Activated CD8-positive, alpha-beta memory T cell treated with anti-CD3 and anti-CD28 coated beads, Interleukin-2, amount 10 ng/mL, durations not matched to agents 7 days and 5 days (primary cell): ENCODE results near the gene HMGB2. TPM values are rescaled to one million over a fixed set of nuclear protein-coding genes. Genes with fewer than 3 reads are reported as not detected.

Experiments used
- ATAC-seq: fragments of 150-1000 bp; cut with Tn5 transposase; one replicate; pipeline ENCODE4 v1.10.0; 2021; ENCODE audit warnings: moderate library complexity
- CTCF ChIA-PET: fragments of 350-600 bp; sonication (Branson Sonifier 250); formaldehyde crosslinking; loops from one replicate; lab custom pipeline; 2021; ENCODE audit warnings: antibody characterized with exemption; lab: Charles Lee
- DNase-seq: peaks from one replicate; pipeline ENCODE4 v3.0.0-alpha.2; 2020
- H3K27ac Mint-ChIP-seq: one replicate; pipeline ENCODE4 v1.8.0; 2021; ENCODE audit warnings: mild to moderate bottlenecking, mixed read lengths
- H3K27me3 Mint-ChIP-seq: one replicate; pipeline ENCODE4 v1.8.0; 2021; ENCODE audit warnings: mixed read lengths
- H3K36me3 Mint-ChIP-seq: one replicate; pipeline ENCODE4 v1.8.0; 2021; ENCODE audit warnings: mild to moderate bottlenecking, mixed read lengths
- H3K4me1 Mint-ChIP-seq: one replicate; pipeline ENCODE4 v1.8.0; 2021; ENCODE audit warnings: mixed read lengths
- H3K4me3 Mint-ChIP-seq: one replicate; pipeline ENCODE4 v1.8.0; 2021; ENCODE audit warnings: mild to moderate bottlenecking, moderate library complexity, mixed read lengths
- H3K9me3 Mint-ChIP-seq: one replicate; pipeline ENCODE4 v1.8.0; 2022; ENCODE audit warnings: low read depth, mixed read lengths
- total RNA-seq, 2 experiments: library from RNA; stranded (reverse); gene quantifications; one replicate each; pipeline ENCODE4 v1.2.3, GENCODE V29; 2021

The HMGB2 gene
- total RNA-seq, 2 experiments from 2014 or later = 646 to 837 TPM

GRCh38 chr4:173330590-173330989 is 3.6 kb downstream of the HMGB2 start:
- ATAC-seq (no peak), DNase-seq (no peak)
- Mint-ChIP-seq H3K27me3 (no peaks in the 10 kb centered on the region), H3K36me3 (peaks cover 55% of the 10 kb centered on the region), H3K9me3 (no peaks in the 10 kb centered on the region), H3K4me3 (peak overlapping the region; percentile 28), H3K4me1 (peaks cover 19% of the 10 kb centered on the region), H3K27ac (peak overlapping the region; percentile 61)
- CTCF ChIA-PET = interaction anchor here (1.7 to 7.1 kb wide), 2 partner anchors 35 to 40 kb away, joined by 3 to 55 read pairs; partner anchors contain the start of gene SAP30

GRCh38 chr4:173328236-173328901 is 5.8 kb downstream of the HMGB2 start:
- Mint-ChIP-seq H3K36me3 (peaks cover 48% of the 10 kb centered on the region), H3K4me3 (no peak overlapping the region), H3K27me3 (no peaks in the 10 kb centered on the region), H3K27ac (no peak overlapping the region), H3K9me3 (no peaks in the 10 kb centered on the region), H3K4me1 (peaks cover 19% of the 10 kb centered on the region)
- DNase-seq (no peak), ATAC-seq (no peak)
- CTCF ChIA-PET = interaction anchor here (1.4 kb wide), 1 partner anchor 43 kb away, joined by 5 read pairs; no protein-coding TSS in a partner anchor

- Mint-ChIP-seq H3K4me3 (no peak overlapping the region), H3K27me3 (no peaks in the 10 kb centered on the region), H3K4me1 (peaks cover 6% of the 10 kb centered on the region), H3K9me3 (no peaks in the 10 kb centered on the region), H3K27ac (no peak overlapping the region), H3K36me3 (peaks cover 28% of the 10 kb centered on the region)
- CTCF ChIA-PET = no interaction called here
- no peak for ATAC-seq
- no peak for DNase-seq
Measured at GRCh38 chr4:173325007-173325736, 9.0 kb downstream of the HMGB2 start.

- DNase-seq (no peak), ATAC-seq (no peak)
- H3K27me3 Mint-ChIP-seq = no peaks in the 10 kb centered on the region
- H3K4me3 Mint-ChIP-seq = no peak overlapping the region
- no peaks in the 10 kb centered on the region for H3K9me3 Mint-ChIP-seq
- H3K27ac Mint-ChIP-seq = no peak overlapping the region
- CTCF ChIA-PET = interaction anchor here (0.8 to 4.2 kb wide), 13 partner anchors 14 to 174 kb away, joined by 3 to 49 read pairs (median 8); partner anchors contain the start of gene SAP30
- H3K4me1 Mint-ChIP-seq = peaks cover 4% of the 10 kb centered on the region
- H3K36me3 Mint-ChIP-seq = peaks cover 8% of the 10 kb centered on the region
Measured at GRCh38 chr4:173319696-173320095, 14.5 kb downstream of the HMGB2 start.

GRCh38 chr4:173318648-173319211 is 15.4 kb downstream of the HMGB2 start:
- Mint-ChIP-seq H3K27ac (no peak overlapping the region), H3K9me3 (no peaks in the 10 kb centered on the region), H3K4me1 (peaks cover 4% of the 10 kb centered on the region), H3K27me3 (no peaks in the 10 kb centered on the region), H3K36me3 (peaks cover 7% of the 10 kb centered on the region), H3K4me3 (no peak overlapping the region)
- no peak for DNase-seq
- ATAC-seq = no peak
- CTCF ChIA-PET = interaction anchor here (0.5 to 4.2 kb wide), 19 partner anchors 13 to 175 kb away, joined by 3 to 49 read pairs (median 5); partner anchors contain the start of genes HMGB2 and SAP30

GRCh38 chr4:173318240-173318639 is 15.9 kb downstream of the HMGB2 start:
- no peaks in the 10 kb centered on the region for H3K9me3 Mint-ChIP-seq
- peaks cover 4% of the 10 kb centered on the region for H3K4me1 Mint-ChIP-seq
- DNase-seq = no peak
- no peak overlapping the region for H3K27ac Mint-ChIP-seq
- peaks cover 7% of the 10 kb centered on the region for H3K36me3 Mint-ChIP-seq
- H3K4me3 Mint-ChIP-seq = no peak overlapping the region
- CTCF ChIA-PET = interaction anchor here (0.6 to 4.2 kb wide), 11 partner anchors 8 to 176 kb away, joined by 3 to 49 read pairs (median 9); no protein-coding TSS in a partner anchor
- H3K27me3 Mint-ChIP-seq = no peaks in the 10 kb centered on the region
- ATAC-seq = no peak

GRCh38 chr4:173317004-173317403 is 17.2 kb downstream of the HMGB2 start:
- peaks cover 4% of the 10 kb centered on the region for H3K4me1 Mint-ChIP-seq
- CTCF ChIA-PET = interaction anchor here (1.0 to 1.4 kb wide), 2 partner anchors 12 to 13 kb away, joined by 3 read pairs; no protein-coding TSS in a partner anchor
- no peak overlapping the region for H3K4me3 Mint-ChIP-seq
- H3K27me3 Mint-ChIP-seq = no peaks in the 10 kb centered on the region
- peaks cover 7% of the 10 kb centered on the region for H3K36me3 Mint-ChIP-seq
- DNase-seq (no peak), ATAC-seq (no peak)
- H3K27ac Mint-ChIP-seq = no peak overlapping the region
- no peaks in the 10 kb centered on the region for H3K9me3 Mint-ChIP-seq

GRCh38 chr4:173316060-173316459 is 18.1 kb downstream of the HMGB2 start:
- Mint-ChIP-seq H3K9me3 (no peaks in the 10 kb centered on the region), H3K4me1 (peaks cover 4% of the 10 kb centered on the region), H3K27ac (no peak overlapping the region), H3K4me3 (no peak overlapping the region), H3K27me3 (no peaks in the 10 kb centered on the region), H3K36me3 (peaks cover 2% of the 10 kb centered on the region)
- ATAC-seq = no peak
- DNase-seq = no peak
- CTCF ChIA-PET = interaction anchor here (1.4 kb wide), 1 partner anchor 12 kb away, joined by 3 read pairs; no protein-coding TSS in a partner anchor

- no peak overlapping the region for H3K4me3 Mint-ChIP-seq
- DNase-seq (no peak), ATAC-seq (no peak)
- H3K27me3 Mint-ChIP-seq = no peaks in the 10 kb centered on the region
- H3K36me3 Mint-ChIP-seq = no peaks in the 10 kb centered on the region
- CTCF ChIA-PET = interaction anchor here (0.6 to 1.1 kb wide), 2 partner anchors 13 to 94 kb away, joined by 4 read pairs; no protein-coding TSS in a partner anchor
- peaks cover 4% of the 10 kb centered on the region for H3K4me1 Mint-ChIP-seq
- H3K27ac Mint-ChIP-seq = no peak overlapping the region
- no peaks in the 10 kb centered on the region for H3K9me3 Mint-ChIP-seq
Measured at GRCh38 chr4:173314715-173315114, 19.4 kb downstream of the HMGB2 start.

GRCh38 chr4:173311368-173311767 is 22.8 kb downstream of the HMGB2 start:
- no peaks in the 10 kb centered on the region for H3K9me3 Mint-ChIP-seq
- no peak overlapping the region for H3K27ac Mint-ChIP-seq
- DNase-seq = no peak
- no peaks in the 10 kb centered on the region for H3K4me1 Mint-ChIP-seq
- H3K27me3 Mint-ChIP-seq = no peaks in the 10 kb centered on the region
- H3K4me3 Mint-ChIP-seq = no peak overlapping the region
- no peak for ATAC-seq
- no peaks in the 10 kb centered on the region for H3K36me3 Mint-ChIP-seq
- CTCF ChIA-PET = interaction anchor here (2.1 to 2.2 kb wide), 2 partner anchors 10 to 109 kb away, joined by 5 to 10 read pairs; no protein-coding TSS in a partner anchor

- peaks cover 7% of the 10 kb centered on the region for H3K36me3 Mint-ChIP-seq
- H3K27ac Mint-ChIP-seq = no peak overlapping the region
- no peak overlapping the region for H3K4me3 Mint-ChIP-seq
- H3K27me3 Mint-ChIP-seq = no peaks in the 10 kb centered on the region
- no peaks in the 10 kb centered on the region for H3K4me1 Mint-ChIP-seq
- ATAC-seq = no peak
- no peak for DNase-seq
- CTCF ChIA-PET = interaction anchor here (1.3 kb wide), 1 partner anchor 294 kb away, joined by 3 read pairs; no protein-coding TSS in a partner anchor
- H3K9me3 Mint-ChIP-seq = no peaks in the 10 kb centered on the region
Measured at GRCh38 chr4:173307778-173308177, 26.4 kb downstream of the HMGB2 start.

GRCh38 chr4:173301518-173302201 is 32.5 kb downstream of the HMGB2 start:
- no peak overlapping the region for H3K4me3 Mint-ChIP-seq
- peaks cover 7% of the 10 kb centered on the region for H3K36me3 Mint-ChIP-seq
- CTCF ChIA-PET = interaction anchor here (0.6 to 3.0 kb wide), 45 partner anchors 9 to 309 kb away, joined by 3 to 37 read pairs (median 4); partner anchors contain the start of genes GALNT7, HMGB2 and SCRG1
- no peak overlapping the region for H3K27ac Mint-ChIP-seq
- ATAC-seq (peak; percentile 36), DNase-seq (no peak)
- H3K27me3 Mint-ChIP-seq = no peaks in the 10 kb centered on the region
- H3K4me1 Mint-ChIP-seq = peaks cover 3% of the 10 kb centered on the region
- H3K9me3 Mint-ChIP-seq = no peaks in the 10 kb centered on the region
